K562 (cell line): Measurements from ENCODE around the gene MSH3. TPM values are rescaled to one million over a fixed set of nuclear protein-coding genes. Genes with fewer than 3 reads are reported as not detected.

Experiments used
- ATAC-seq: fragments of 200-7000 bp; cut with Tn5 transposase; 3 replicates; pipeline ENCODE4 v1.9.1; 2020; ENCODE audit warnings: moderate library complexity
- BruUV-seq: library from RNA; stranded (reverse); fragments of 400-500 nt; replicated peaks from 2 replicates; lab custom pipeline; 2021; lab: Mats Ljungman, UMichigan
- CTCF ChIA-PET: fragments of 300-600 bp; formaldehyde crosslinking; extraction: SDS; loops from one replicate; lab custom pipeline; 2021; ENCODE audit warnings: low intra/inter-chr PET ratio; lab: Yijun Ruan, JAX
- POLR2A ChIA-PET: fragments of 300-600, 350-650 bp; sonication (Branson Sonifier 250); formaldehyde crosslinking; extraction: SDS; loops from one replicate; lab custom pipeline; 2021; ENCODE audit warnings: antibody characterized with exemption, inconsistent platforms; lab: Yijun Ruan, JAX
- DNase-seq, 4 experiments: peaks; one replicate each; pipeline versions ENCODE4 v3.0.0 to v3.0.0-alpha.2; 2011 to 2018; ENCODE audit warnings: low spot score in 3 of 4, mixed read lengths in 3 of 4; ENCODE audit errors: extremely low read depth in 1 of 4
- FAIRE-seq: peaks from 2 replicates; lab custom pipeline; 2011; peaks lifted over from hg19 to GRCh38; lab: Jason Lieb, UNC
- H2AFZ ChIP-seq: 2 replicates; pipeline ENCODE4 v1.6.0; 2011; ENCODE audit warnings: low read depth, low read length, control low read depth, inconsistent platforms
- H3K27ac ChIP-seq: fragments of 200-600 bp; 3 replicates; pipeline ENCODE4 v1.8.0; 2011; ENCODE audit warnings: low read depth, mild to moderate bottlenecking, control low read depth, inconsistent platforms, low read length, moderate library complexity, mixed read lengths; ENCODE audit errors: extremely low read depth
- H3K27me3 ChIP-seq, 2 experiments: fragments of 300-600 bp in 1 of 2; 2 replicates in 1 of 2; 3 replicates in 1 of 2; pipeline versions ENCODE4 v1.6.0 to v1.8.0; 2011; ENCODE audit warnings: inconsistent platforms in 2 of 2, low read length in 2 of 2, mild to moderate bottlenecking in 1 of 2, mixed read lengths in 1 of 2, moderate library complexity in 1 of 2; ENCODE audit not compliant: control insufficient read depth in 2 of 2, insufficient read depth in 2 of 2
- H3K36me3 ChIP-seq: fragments of 300-600 bp; 3 replicates; pipeline ENCODE4 v1.8.0; 2011; ENCODE audit warnings: mild to moderate bottlenecking, low read length, inconsistent platforms; ENCODE audit not compliant: control insufficient read depth, insufficient read depth
- H3K4me1 ChIP-seq, 2 experiments: fragments of 200-600 bp in 1 of 2; replicated peaks in 1 of 2; 2 replicates in 1 of 2; 3 replicates in 1 of 2; pipeline versions ENCODE4 v1.5.1 to v1.8.0; 2011; ENCODE audit warnings: inconsistent platforms in 2 of 2, low read length in 2 of 2, mild to moderate bottlenecking in 1 of 2, mixed read lengths in 1 of 2, moderate library complexity in 1 of 2; ENCODE audit not compliant: control insufficient read depth in 2 of 2, insufficient read depth in 2 of 2
- H3K4me2 ChIP-seq: 2 replicates; pipeline ENCODE4 v1.6.1; 2011; ENCODE audit warnings: low read length, control low read depth, inconsistent platforms, mixed read lengths; ENCODE audit not compliant: insufficient read depth
- H3K4me3 ChIP-seq: fragments of 200-600 bp; sonication (generic), shearing (Covaris generic); 2 replicates; pipeline ENCODE4 v1.5.1; 2016; ENCODE audit warnings: control low read depth, inconsistent platforms
- H3K79me2 ChIP-seq: fragments of 200-600 bp; 3 replicates; pipeline ENCODE4 v1.8.0; 2011; ENCODE audit warnings: low read length, inconsistent platforms; ENCODE audit not compliant: control insufficient read depth, insufficient read depth
- H3K9ac ChIP-seq, 2 experiments: 2 replicates each; pipeline versions ENCODE4 v1.6.0 to v1.6.1; 2011; ENCODE audit warnings: low read depth in 2 of 2, low read length in 2 of 2, control low read depth in 1 of 2, inconsistent platforms in 1 of 2, mild to moderate bottlenecking in 1 of 2, mixed read lengths in 1 of 2; ENCODE audit not compliant: insufficient read depth in 1 of 2
- H3K9me1 ChIP-seq: one replicate; pipeline ENCODE4 v1.6.0; 2011; ENCODE audit warnings: inconsistent platforms, mild to moderate bottlenecking, low read length, moderate library complexity; ENCODE audit not compliant: control insufficient read depth, insufficient read depth
- H3K9me3 ChIP-seq: replicated peaks from 2 replicates; pipeline ENCODE4 v1.5.1; 2011; ENCODE audit warnings: low read depth, low read length, inconsistent platforms; ENCODE audit not compliant: control insufficient read depth, insufficient read depth
- H4K20me1 ChIP-seq: replicated peaks from 2 replicates; pipeline ENCODE4 v1.6.1; 2011; ENCODE audit warnings: low read length, inconsistent platforms, mixed read lengths; ENCODE audit not compliant: control insufficient read depth, insufficient read depth
- CCNT2 ChIP-seq: IDR thresholded peaks from 2 replicates; pipeline ENCODE4 v1.6.1; 2011; ENCODE audit warnings: borderline replicate concordance, low read depth, mild to moderate bottlenecking, moderate library complexity, mixed read lengths, low read length; ENCODE audit not compliant: insufficient read length; ENCODE audit errors: extremely low read depth
- ELK3 ChIP-seq: fragments of 450-650 bp; formaldehyde crosslinking; IDR thresholded peaks from 2 replicates; pipeline ENCODE4 v1.4.0; 2020; ENCODE audit warnings: mild to moderate bottlenecking
- EZH2 ChIP-seq: IDR thresholded peaks from 2 replicates; pipeline ENCODE4 v1.6.1; 2012; ENCODE audit warnings: low read depth, mild to moderate bottlenecking, inconsistent platforms, low read length, borderline replicate concordance
- FIP1L1 ChIP-seq: fragments of 200-400 bp; formaldehyde crosslinking; IDR thresholded peaks from 2 replicates; pipeline ENCODE4 v1.6.1; 2018; ENCODE audit warnings: mild to moderate bottlenecking, low read depth, low read length; ENCODE audit not compliant: poor library complexity, severe bottlenecking
- ILF3 ChIP-seq: fragments of 450-650 bp; IDR thresholded peaks from 2 replicates; pipeline ENCODE4 v1.6.1; 2018; ENCODE audit warnings: antibody characterized with exemption, mild to moderate bottlenecking, moderate library complexity, borderline replicate concordance
- MAX ChIP-seq: sonication (generic); formaldehyde crosslinking; IDR thresholded peaks from 2 replicates; pipeline ENCODE4 v1.9.0; 2022; ENCODE audit warnings: mild to moderate bottlenecking, missing genetic modification reagents
- RAD21 ChIP-seq, 2 experiments: fragments of 250-450 bp in 1 of 2; fragments of 450-650 bp in 1 of 2; sonication (Bioruptor Pico) in 1 of 2; formaldehyde crosslinking in 1 of 2; IDR thresholded peaks in 1 of 2; conservative IDR thresholded peaks in 1 of 2; 2 replicates each; pipeline versions ENCODE4 v1.4.0 to v1.8.0; 2020 to 2022; ENCODE audit warnings: mild to moderate bottlenecking in 2 of 2, moderate library complexity in 1 of 2
- RFX7 ChIP-seq: fragments of 250-450 bp; sonication (Bioruptor Pico); IDR thresholded peaks from 2 replicates; pipeline ENCODE4 v1.5.1; 2021; ENCODE audit warnings: mild to moderate bottlenecking
- TARDBP ChIP-seq: fragments of 450-650 bp; IDR thresholded peaks from 2 replicates; pipeline ENCODE4 v1.6.1; 2016
- TCFL5 ChIP-seq: fragments of 250-450 bp; sonication (Bioruptor Pico); conservative IDR thresholded peaks from 2 replicates; pipeline ENCODE4 v1.6.1; 2021; ENCODE audit warnings: mild to moderate bottlenecking, moderate library complexity, matching md5 sums
- ZFP91 ChIP-seq: sonication (generic); formaldehyde crosslinking; IDR thresholded peaks from 2 replicates; pipeline ENCODE4 v1.8.0; 2022; ENCODE audit warnings: mild to moderate bottlenecking, missing genetic modification reagents
- ZNF583 ChIP-seq: fragments of 250-450 bp; sonication (Bioruptor Pico); IDR thresholded peaks from 2 replicates; pipeline ENCODE4 v1.4.0; 2020
- ZNF740 ChIP-seq, 3 experiments: fragments of 200-800 bp in 1 of 3; sonication (Bioruptor generic) in 1 of 3; sonication (generic) in 1 of 3; formaldehyde crosslinking in 1 of 3; IDR thresholded peaks; 2 replicates each; pipeline versions ENCODE4 v1.6.1 to v1.8.0; 2016 to 2022; ENCODE audit warnings: mild to moderate bottlenecking in 2 of 3, missing compliant biosample characterization in 2 of 3, missing genetic modification characterization in 2 of 3, missing genetic modification reagents in 1 of 3
- ZNF75A ChIP-seq: fragments of 450-650 bp; formaldehyde crosslinking; IDR thresholded peaks from 2 replicates; pipeline ENCODE4 v1.4.0; 2020; ENCODE audit warnings: mild to moderate bottlenecking
- ZNF785 ChIP-seq: fragments of 250-450 bp; sonication (Bioruptor Pico); IDR thresholded peaks from 2 replicates; pipeline ENCODE4 v1.4.0; 2020; ENCODE audit warnings: mild to moderate bottlenecking
- WGBS: fragments of 100-300 bp; shearing (Covaris generic); methylation state at CpG from one replicate; pipeline ENCODE4 v1.1.6; 2016; ENCODE audit warnings: low coverage, mixed read lengths; ENCODE audit not compliant: insufficient coverage; ENCODE audit errors: missing lambda C conversion rate; 5-methylcytosine and 5-hydroxymethylcytosine counted together
- in situ Hi-C: fragments of 300-500 bp; cut with MboI; formaldehyde crosslinking; loops from 4 replicates; pipeline ENCODE4 v1.15.0; 2018; ENCODE audit warnings: inconsistent platforms, mixed read lengths
- intact Hi-C: fragments of 100-400 bp; cut with micrococcal nuclease; formaldehyde crosslinking; loops from 2 replicates; pipeline ENCODE4 v1.14.2; 2022
- polyA plus RNA-seq, 8 experiments: library from polyadenylated mRNA; depleted of rRNA in 4 of 8; stranded (reverse) in 5 of 8; unstranded in 3 of 8; fragments of >200 nt; fragmentation: Nextera tagmentation in 2 of 8; fragmentation: Illumina TruSeq in 1 of 8; extraction: Ambion mirVana in 2 of 8; extraction: Trizol in 1 of 8; gene quantifications; 2 replicates each; pipeline versions ENCODE4 v1.2.1 to v1.2.3, GENCODE V29; 2011 to 2014; ENCODE audit warnings: inconsistent platforms in 1 of 8, missing spikeins in 1 of 8
- total RNA-seq, 7 experiments: library from RNA; depleted of rRNA in 6 of 7; stranded (reverse); fragments of >200 nt in 6 of 7; fragmentation: Illumina TruSeq in 2 of 7; extraction: Trizol in 2 of 7; gene quantifications; 2 replicates each; pipeline versions ENCODE4 v1.2.1 to v1.2.3, GENCODE V29; 2011 to 2021; ENCODE audit warnings: low replicate concordance in 1 of 7

Gene MSH3
- total and polyA plus RNA-seq, 9 of the 15 experiments (the other 6 are each of a cell fraction or from before 2014, with no cell fraction given), result 3.9 to 17.2 (median 13.2) TPM

- intact Hi-C loops, result no loop called here
- Histone ChIP-seq H4K20me1 (no peaks in the 10 kb centered on the region), H3K4me2 (no peak overlapping the region), H3K4me3 (no peak overlapping the region), H3K9ac (no peak overlapping the region), H3K9me1 (no peaks in the 10 kb centered on the region), H3K36me3 (no peaks in the 10 kb centered on the region; the same call in 2 of the 3 replicates), H3K27ac (no peak overlapping the region), H2AFZ (no peak overlapping the region), H3K27me3 (no peaks in the 10 kb centered on the region), H3K9me3 (no peaks in the 10 kb centered on the region), H3K4me1 (no peaks in the 10 kb centered on the region), H3K79me2 (no peaks in the 10 kb centered on the region)
- BruUV-seq, result no TSS peak
- TF ChIP-seq EZH2 (no peak), MAX (no peak), RFX7 (CRISPR knock-in tag) (no peak), TCFL5 (no peak), ILF3 (no peak), ZNF785 (CRISPR knock-in tag) (no peak), ZNF583 (no peak), ZFP91 (CRISPR knock-in tag) (no peak), RAD21 (CRISPR knock-in tag; conservative IDR thresholded peaks at IDR 0.05 in 1 of 2, IDR thresholded peaks at IDR 0.05 in 1 of 2) (no peak), CCNT2 (no peak), FIP1L1 (no peak), TARDBP (no peak), ELK3 (CRISPR knock-in tag) (no peak), ZNF75A (CRISPR knock-in tag) (no peak), ZNF740 (CRISPR knock-in tag; IDR thresholded peaks at IDR 0.05) (no peak), ZNF740 (tag; IDR thresholded peaks at IDR 0.05) (no peak)
- WGBS, result 80% methylated on average over 1 of the region's 1 CpG
- ChIA-PET POLR2A (no interaction called here), CTCF (no interaction called here)
- ATAC-seq, result no peak
- in situ Hi-C loops, result no loop called here
- no peak for DNase-seq
- FAIRE-seq, result no peak
Measured at GRCh38 chr5:80822640-80823039, 168.2 kb downstream of the MSH3 start.
